AG04450 (cell line): ENCODE results near the gene STK26. TPM values are rescaled to one million over a fixed set of nuclear protein-coding genes. Genes with fewer than 3 reads are reported as not detected.

Experiments used
- CTCF ChIA-PET: fragments of 300-600, 350-600 bp; formaldehyde crosslinking; extraction: SDS; loops from one replicate; lab custom pipeline; 2022; ENCODE audit warnings: antibody characterized with exemption, inconsistent platforms; lab: Charles Lee
- POLR2A ChIA-PET: fragments of 350-600 bp; formaldehyde crosslinking; extraction: SDS; loops from one replicate; lab custom pipeline; 2021; ENCODE audit warnings: antibody characterized with exemption, inconsistent platforms; lab: Yijun Ruan, JAX
- DNase-seq: peaks from one replicate; pipeline ENCODE4 v3.0.0-alpha.2; 2011; ENCODE audit warnings: low read depth, low spot score
- H3K27ac ChIP-seq: one replicate; pipeline ENCODE4 v1.5.1; 2012; ENCODE audit warnings: low read depth, low read length, control low read depth
- H3K27me3 ChIP-seq: one replicate; pipeline ENCODE4 v1.6.0; 2012; ENCODE audit warnings: low read length; ENCODE audit not compliant: control insufficient read depth, insufficient read depth
- H3K4me3 ChIP-seq: 2 replicates; pipeline ENCODE4 v1.5.1; 2011; ENCODE audit warnings: mild to moderate bottlenecking, low read depth, low read length, control low read depth
- H3K9me3 ChIP-seq: 2 replicates; pipeline ENCODE4 v1.5.1; 2012; ENCODE audit warnings: low read length; ENCODE audit not compliant: control insufficient read depth, insufficient read depth
- CTCF ChIP-seq: IDR thresholded peaks from 2 replicates; pipeline ENCODE4 v1.5.1; 2011; ENCODE audit warnings: low read depth, low read length, control low read depth, inconsistent platforms
- polyA plus RNA-seq: library from polyadenylated mRNA; depleted of rRNA; stranded (reverse); fragments of >200 nt; gene quantifications from 2 replicates; pipeline ENCODE4 v1.2.3, GENCODE V29; 2011

The STK26 gene
- polyA plus RNA-seq, 1 experiment, result 0.61 TPM

DNA sequence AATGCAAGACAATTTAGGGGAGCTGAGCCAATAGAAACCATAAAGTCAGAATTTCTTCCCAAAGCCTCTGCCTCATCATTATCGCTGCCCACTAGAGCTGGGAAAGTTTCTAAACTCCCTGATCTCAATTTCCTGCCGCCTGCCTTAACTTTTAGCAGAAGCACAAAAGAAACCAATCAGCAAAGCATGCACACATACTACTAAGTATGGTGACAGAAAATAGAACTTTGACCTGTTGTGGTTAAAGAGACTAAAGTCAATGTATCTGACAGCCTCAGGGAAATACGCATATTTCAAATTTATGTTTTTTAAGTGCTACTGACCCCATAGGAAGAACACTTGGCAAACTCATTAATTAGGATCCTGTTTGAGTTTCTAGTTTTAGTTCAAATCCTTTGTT, 10.1 kb downstream of the STK26 start:
- POLR2A ChIA-PET, result no interaction called here
- no peak for DNase-seq

GRCh38 chrX:132034648-132035047, 11.5 kb downstream of the STK26 start:
- no peak for DNase-seq
- Histone ChIP-seq H3K27me3 (no peaks in the 10 kb centered on the region), H3K9me3 (no peaks in the 10 kb centered on the region), H3K27ac (no peak overlapping the region), H3K4me3 (no peak overlapping the region)
- ChIA-PET POLR2A (no interaction called here), CTCF (no interaction called here)
- TF ChIP-seq CTCF, result no peak

More for the DNA sequence above, 10.1 kb downstream of the STK26 start:
- no peaks in the 10 kb centered on the region for H3K27me3 ChIP-seq
- no peak for TF ChIP-seq CTCF
- no peaks in the 10 kb centered on the region for H3K9me3 ChIP-seq
- H3K27ac ChIP-seq, result no peak overlapping the region
- H3K4me3 ChIP-seq, result no peak overlapping the region
- CTCF ChIA-PET, result interaction anchor here (0.6 kb wide), 1 partner anchor 259 kb away, joined by 3 read pairs; no protein-coding TSS in a partner anchor

DNA sequence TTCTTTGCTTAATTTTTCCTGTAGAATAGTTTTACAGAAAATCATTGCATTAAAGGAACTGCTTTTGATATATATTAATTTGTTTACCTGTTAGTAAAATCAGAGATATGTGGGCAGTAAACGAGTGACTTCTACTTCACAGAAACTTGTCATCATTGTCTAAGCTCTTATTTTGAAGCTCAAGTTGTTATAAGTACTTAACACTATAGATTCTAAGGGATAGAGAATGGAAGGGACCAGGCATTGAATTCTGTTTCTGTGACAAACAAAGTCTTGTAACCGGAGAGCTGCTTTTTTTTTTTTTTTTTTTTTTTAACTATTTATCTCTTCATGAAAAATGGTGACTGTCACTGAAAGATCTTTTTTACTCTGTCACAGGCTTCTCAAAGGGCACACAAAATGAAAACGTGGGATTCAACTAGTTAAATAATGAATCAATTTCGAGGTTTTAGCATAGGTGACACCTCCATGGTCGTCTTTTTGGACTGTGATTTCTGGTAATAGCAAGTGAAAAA, 14.4 kb downstream of the STK26 start:
- H3K9me3 ChIP-seq, result no peaks in the 10 kb centered on the region
- no peak for TF ChIP-seq CTCF
- no peak for DNase-seq
- CTCF ChIA-PET, result no interaction called here
- POLR2A ChIA-PET, result interaction anchor here (0.6 kb wide), 1 partner anchor 758 kb away, joined by 4 read pairs; no protein-coding TSS in a partner anchor
- H3K27ac ChIP-seq, result no peak overlapping the region
- H3K27me3 ChIP-seq, result no peaks in the 10 kb centered on the region
- no peak overlapping the region for H3K4me3 ChIP-seq

GRCh38 chrX:132040066-132040465, 17.0 kb downstream of the STK26 start:
- no peaks in the 10 kb centered on the region for H3K27me3 ChIP-seq
- no peak for TF ChIP-seq CTCF
- CTCF ChIA-PET, result no interaction called here
- POLR2A ChIA-PET, result no interaction called here
- no peak for DNase-seq
- no peak overlapping the region for H3K4me3 ChIP-seq
- no peaks in the 10 kb centered on the region for H3K9me3 ChIP-seq
- H3K27ac ChIP-seq, result no peak overlapping the region

- ChIA-PET CTCF (interaction anchor here (0.8 kb wide), 1 partner anchor 253 kb away, joined by 3 read pairs; no protein-coding TSS in a partner anchor), POLR2A (no interaction called here)
- DNase-seq, result no peak
- no peaks in the 10 kb centered on the region for H3K9me3 ChIP-seq
- H3K27ac ChIP-seq, result no peak overlapping the region
- H3K27me3 ChIP-seq, result no peaks in the 10 kb centered on the region
- TF ChIP-seq CTCF, result no peak
- no peak overlapping the region for H3K4me3 ChIP-seq
These were observed 17.9 kb downstream of the STK26 start for GRCh38 chrX:132041015-132041414.
